Neural progenitor cell (in vitro differentiated cells): ENCODE data around the gene MAP3K4. TPM values are rescaled to one million over a fixed set of nuclear protein-coding genes. Genes with fewer than 3 reads are reported as not detected.
"Not testable (repeated sequence)": the region's sequence is repeated elsewhere in the genome, so short reads cannot be mapped to it uniquely, and the experiment has no call there.

Source experiments
- DNase-seq: peaks from one replicate; pipeline ENCODE4 v3.0.0-alpha.2; 2016; ENCODE audit warnings: low spot score
- H2AFZ ChIP-seq: fragments of 200-600 bp; sonication (generic); replicated peaks from 2 replicates; pipeline ENCODE4 v1.6.1; 2016; ENCODE audit warnings: antibody characterized with exemption
- H3F3A ChIP-seq: fragments of 200-600 bp; sonication (generic); 2 replicates; pipeline ENCODE4 v1.6.1; 2016; ENCODE audit warnings: antibody characterized with exemption, low read depth
- H3K27ac ChIP-seq: fragments of 200-600 bp; sonication (generic); 2 replicates; pipeline ENCODE4 v1.5.1; 2016; ENCODE audit warnings: mild to moderate bottlenecking
- H3K27me3 ChIP-seq: fragments of 200-600 bp; sonication (generic); 2 replicates; pipeline ENCODE4 v1.6.1; 2016; ENCODE audit warnings: mild to moderate bottlenecking, moderate library complexity
- H3K36me3 ChIP-seq: fragments of 200-600 bp; sonication (generic); 2 replicates; pipeline ENCODE4 v1.5.1; 2016
- H3K4me1 ChIP-seq: fragments of 200-600 bp; sonication (generic); 2 replicates; pipeline ENCODE4 v1.6.1; 2016; ENCODE audit warnings: mixed run types
- H3K4me2 ChIP-seq: fragments of 200-600 bp; sonication (generic); 2 replicates; pipeline ENCODE4 v1.6.1; 2016
- H3K4me3 ChIP-seq: fragments of 200-600 bp; sonication (generic); 2 replicates; pipeline ENCODE4 v1.5.1; 2016
- H3K79me2 ChIP-seq: fragments of 200-600 bp; sonication (generic); 2 replicates; pipeline ENCODE4 v1.6.1; 2016; ENCODE audit warnings: low read depth
- H3K9ac ChIP-seq: fragments of 200-600 bp; sonication (generic); 2 replicates; pipeline ENCODE4 v1.6.1; 2016
- H3K9me3 ChIP-seq: fragments of 200-600 bp; sonication (generic); 2 replicates; pipeline ENCODE4 v1.5.1; 2016; ENCODE audit warnings: low read depth
- H4K20me1 ChIP-seq: fragments of 200-600 bp; sonication (generic); 2 replicates; pipeline ENCODE4 v1.6.1; 2016; ENCODE audit warnings: low read depth
- H3K27ac Mint-ChIP-seq: 3 replicates; pipeline ENCODE4 v1.8.0; 2021; ENCODE audit warnings: mixed read lengths
- H3K27me3 Mint-ChIP-seq: 2 replicates; pipeline ENCODE4 v1.8.0; 2022; ENCODE audit warnings: low read depth, mild to moderate bottlenecking, inconsistent platforms, moderate library complexity, mixed read lengths; ENCODE audit not compliant: insufficient read depth
- H3K36me3 Mint-ChIP-seq: 3 replicates; pipeline ENCODE4 v1.8.0; 2021; ENCODE audit warnings: mixed read lengths
- H3K4me1 Mint-ChIP-seq: 3 replicates; pipeline ENCODE4 v1.8.0; 2021; ENCODE audit warnings: mixed read lengths
- H3K4me3 Mint-ChIP-seq: 3 replicates; pipeline ENCODE4 v1.8.0; 2021; ENCODE audit warnings: mild to moderate bottlenecking, moderate library complexity, mixed read lengths
- H3K9me3 Mint-ChIP-seq: 3 replicates; pipeline ENCODE4 v1.8.0; 2020; ENCODE audit warnings: mixed read lengths
- CTCF ChIP-seq: fragments of 200-600 bp; sonication (generic); IDR thresholded peaks from 2 replicates; pipeline ENCODE4 v1.5.1; 2017; ENCODE audit warnings: antibody characterized with exemption, mild to moderate bottlenecking
- EZH2 ChIP-seq: fragments of 200-600 bp; sonication (generic); IDR thresholded peaks from 2 replicates; pipeline ENCODE4 v1.6.1; 2017; ENCODE audit warnings: antibody characterized with exemption, mild to moderate bottlenecking, moderate library complexity
- EZH2phosphoT487 ChIP-seq: fragments of 200-600 bp; sonication (generic); IDR thresholded peaks from 2 replicates; pipeline ENCODE4 v1.6.1; 2017; ENCODE audit warnings: antibody characterized with exemption
- total RNA-seq: library from RNA; depleted of rRNA; stranded (reverse); fragments of >200 nt; gene quantifications from 2 replicates; pipeline ENCODE4 v1.2.3, GENCODE V29; 2015; ENCODE audit warnings: low replicate concordance

The MAP3K4 gene
- total RNA-seq, 1 donor from 2014 or later, result 59.6 TPM

GRCh38 chr6:160978141-160978901, 13.2 kb upstream of the MAP3K4 start:
- H3K4me2 ChIP-seq, result no peak overlapping the region
- H4K20me1 ChIP-seq, result no peaks in the 10 kb centered on the region
- no peaks in the 10 kb centered on the region for H3F3A ChIP-seq
- H3K4me3 Mint-ChIP-seq, result no peak overlapping the region
- peaks cover 4% of the 10 kb centered on the region for H3K4me1 ChIP-seq
- peaks cover 8% of the 10 kb centered on the region for H3K9me3 ChIP-seq
- peaks cover 2% of the 10 kb centered on the region for H3K27me3 Mint-ChIP-seq
- H3K27ac ChIP-seq, result no peak overlapping the region
- no peaks in the 10 kb centered on the region for H3K36me3 ChIP-seq
- H3K36me3 Mint-ChIP-seq, result no peaks in the 10 kb centered on the region
- no peak for TF ChIP-seq CTCF
- no peak for TF ChIP-seq EZH2phosphoT487
- no peak for TF ChIP-seq EZH2
- no peak overlapping the region for H2AFZ ChIP-seq
- peaks cover 23% of the 10 kb centered on the region for H3K4me1 Mint-ChIP-seq
- no peak for DNase-seq
- peaks cover 18% of the 10 kb centered on the region for H3K9me3 Mint-ChIP-seq
- H3K27ac Mint-ChIP-seq, result no peak overlapping the region
- H3K79me2 ChIP-seq, result no peaks in the 10 kb centered on the region
- no peaks in the 10 kb centered on the region for H3K27me3 ChIP-seq
- H3K4me3 ChIP-seq, result no peak overlapping the region
- no peak overlapping the region for H3K9ac ChIP-seq

- H3K27ac ChIP-seq, result no peak overlapping the region
- H3K9me3 ChIP-seq, result peaks cover 15% of the 10 kb centered on the region
- DNase-seq, result no peak
- H3K36me3 Mint-ChIP-seq, result peaks cover 3% of the 10 kb centered on the region
- H3K36me3 ChIP-seq, result no peaks in the 10 kb centered on the region
- no peak overlapping the region for H3K4me2 ChIP-seq
- peaks cover 4% of the 10 kb centered on the region for H3K4me1 ChIP-seq
- no peak overlapping the region for H2AFZ ChIP-seq
- no peaks in the 10 kb centered on the region for H3F3A ChIP-seq
- no peak for TF ChIP-seq CTCF
- TF ChIP-seq EZH2phosphoT487, result no peak
- TF ChIP-seq EZH2, result no peak
- peaks cover 2% of the 10 kb centered on the region for H3K27me3 Mint-ChIP-seq
- no peak overlapping the region for H3K27ac Mint-ChIP-seq
- no peak overlapping the region for H3K4me3 Mint-ChIP-seq
- no peak overlapping the region for H3K4me3 ChIP-seq
- peaks cover 14% of the 10 kb centered on the region for H3K4me1 Mint-ChIP-seq
- H3K9ac ChIP-seq, result no peak overlapping the region
- no peaks in the 10 kb centered on the region for H3K79me2 ChIP-seq
- H3K27me3 ChIP-seq, result no peaks in the 10 kb centered on the region
- H3K9me3 Mint-ChIP-seq, result peaks cover 26% of the 10 kb centered on the region
- no peaks in the 10 kb centered on the region for H4K20me1 ChIP-seq
Measured at GRCh38 chr6:160979061-160979708, 12.4 kb upstream of the MAP3K4 start.

GRCh38 chr6:160983377-160983948, 8.1 kb upstream of the MAP3K4 start:
- peaks cover 15% of the 10 kb centered on the region for H3K9me3 ChIP-seq
- not testable (repeated sequence) for H3F3A ChIP-seq, H3K4me3 ChIP-seq, H3K27ac ChIP-seq, H3K4me1 ChIP-seq, DNase-seq, H3K27me3 Mint-ChIP-seq, H3K9ac ChIP-seq, H3K36me3 ChIP-seq, H3K4me2 ChIP-seq, H2AFZ ChIP-seq, H3K36me3 Mint-ChIP-seq, H3K27ac Mint-ChIP-seq, H3K4me1 Mint-ChIP-seq, H3K79me2 ChIP-seq, H3K27me3 ChIP-seq, H3K4me3 Mint-ChIP-seq, H4K20me1 ChIP-seq
- H3K9me3 Mint-ChIP-seq, result peaks cover 33% of the 10 kb centered on the region

GRCh38 chr6:160986851-160987250, 4.7 kb upstream of the MAP3K4 start:
- Histone ChIP-seq H3K27me3 (no peaks in the 10 kb centered on the region), H2AFZ (no peak overlapping the region), H3K36me3 (no peaks in the 10 kb centered on the region), H3K27ac (no peak overlapping the region), H3F3A (peaks cover 13% of the 10 kb centered on the region), H3K9ac (no peak overlapping the region), H3K4me1 (peaks cover 5% of the 10 kb centered on the region), H3K79me2 (peaks cover 10% of the 10 kb centered on the region), H3K9me3 (peaks cover 15% of the 10 kb centered on the region), H4K20me1 (no peaks in the 10 kb centered on the region), H3K4me3 (no peak overlapping the region), H3K4me2 (no peak overlapping the region)
- no peak for DNase-seq
- Mint-ChIP-seq H3K4me3 (no peak overlapping the region), H3K27ac (no peak overlapping the region), H3K27me3 (no peaks in the 10 kb centered on the region), H3K4me1 (peaks cover 6% of the 10 kb centered on the region), H3K9me3 (peaks cover 30% of the 10 kb centered on the region), H3K36me3 (peaks cover 5% of the 10 kb centered on the region)
- TF ChIP-seq CTCF, result no peak
